Peyer's patch (tissue), 4 donors: Measurements from ENCODE around the gene IFRD2.

Experiments used
- POLR2A ChIP-seq, 2 donors: fragments of 450-650 bp; IDR thresholded peaks; one replicate each; pipeline ENCODE4 v1.5.1; 2017; ENCODE audit warnings: antibody characterized with exemption in 2 of 2, mild to moderate bottlenecking in 2 of 2, moderate library complexity in 2 of 2
- TF ChIP-seq, protein P1 (sequence below), 6 experiments: fragments of 450-650 bp in 4 of 6; fragments of 200-600 bp in 2 of 6; sonication (generic) in 1 of 6; IDR thresholded peaks; one replicate each; pipeline ENCODE4 v1.5.1; 2017 to 2019; ENCODE audit warnings: antibody characterized with exemption in 6 of 6, mild to moderate bottlenecking in 3 of 6, moderate library complexity in 1 of 6

DNA sequence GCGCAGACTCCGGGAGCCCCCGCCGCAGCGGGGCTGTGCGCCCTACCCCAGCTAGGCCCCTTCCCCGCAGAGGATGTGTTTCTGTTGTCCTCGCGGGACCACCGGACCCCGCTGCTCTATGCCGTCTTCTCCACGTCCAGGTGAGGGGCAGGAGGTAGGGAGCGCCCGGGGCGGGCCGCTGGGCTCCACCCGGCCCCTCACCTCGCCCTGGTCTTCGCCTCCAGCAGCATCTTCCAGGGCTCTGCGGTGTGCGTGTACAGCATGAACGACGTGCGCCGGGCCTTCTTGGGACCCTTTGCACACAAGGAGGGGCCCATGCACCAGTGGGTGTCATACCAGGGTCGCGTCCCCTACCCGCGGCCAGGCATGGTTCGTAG is 18.6 kb downstream of the IFRD2 start:
- TF ChIP-seq, protein P1, sequence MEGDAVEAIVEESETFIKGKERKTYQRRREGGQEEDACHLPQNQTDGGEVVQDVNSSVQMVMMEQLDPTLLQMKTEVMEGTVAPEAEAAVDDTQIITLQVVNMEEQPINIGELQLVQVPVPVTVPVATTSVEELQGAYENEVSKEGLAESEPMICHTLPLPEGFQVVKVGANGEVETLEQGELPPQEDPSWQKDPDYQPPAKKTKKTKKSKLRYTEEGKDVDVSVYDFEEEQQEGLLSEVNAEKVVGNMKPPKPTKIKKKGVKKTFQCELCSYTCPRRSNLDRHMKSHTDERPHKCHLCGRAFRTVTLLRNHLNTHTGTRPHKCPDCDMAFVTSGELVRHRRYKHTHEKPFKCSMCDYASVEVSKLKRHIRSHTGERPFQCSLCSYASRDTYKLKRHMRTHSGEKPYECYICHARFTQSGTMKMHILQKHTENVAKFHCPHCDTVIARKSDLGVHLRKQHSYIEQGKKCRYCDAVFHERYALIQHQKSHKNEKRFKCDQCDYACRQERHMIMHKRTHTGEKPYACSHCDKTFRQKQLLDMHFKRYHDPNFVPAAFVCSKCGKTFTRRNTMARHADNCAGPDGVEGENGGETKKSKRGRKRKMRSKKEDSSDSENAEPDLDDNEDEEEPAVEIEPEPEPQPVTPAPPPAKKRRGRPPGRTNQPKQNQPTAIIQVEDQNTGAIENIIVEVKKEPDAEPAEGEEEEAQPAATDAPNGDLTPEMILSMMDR (IDR thresholded peaks at IDR 0.05): no peak
- no peak for TF ChIP-seq POLR2A (IDR thresholded peaks at IDR 0.05)
